Stimulated activated CD8-positive, alpha-beta memory T cell treated with anti-CD3 and anti-CD28 coated beads, Interleukin-2, amount 100 ng/mL, for 1 hour (primary cell): ENCODE results near the gene CRK.
A peak's percentile ranks its signal among the peaks of the same experiment; 100 is the strongest.

Experiments
- DNase-seq, 2 donors: peaks; one replicate each; pipeline ENCODE4 v3.0.0-alpha.2; 2020; ENCODE audit warnings: low read depth in 2 of 2

CRK gene

GRCh38 chr17:1455797-1456599 lies at the start of gene CRK:
CRK (minus strand) TSS chr17:1456232; CDS start chr17:1456117, 115 bp downstream.
- peak; percentile 98 for DNase-seq

- DNase-seq, result no peak
These were observed 49.6 kb upstream of the CRK start for GRCh38 chr17:1505586-1505985.

DNA sequence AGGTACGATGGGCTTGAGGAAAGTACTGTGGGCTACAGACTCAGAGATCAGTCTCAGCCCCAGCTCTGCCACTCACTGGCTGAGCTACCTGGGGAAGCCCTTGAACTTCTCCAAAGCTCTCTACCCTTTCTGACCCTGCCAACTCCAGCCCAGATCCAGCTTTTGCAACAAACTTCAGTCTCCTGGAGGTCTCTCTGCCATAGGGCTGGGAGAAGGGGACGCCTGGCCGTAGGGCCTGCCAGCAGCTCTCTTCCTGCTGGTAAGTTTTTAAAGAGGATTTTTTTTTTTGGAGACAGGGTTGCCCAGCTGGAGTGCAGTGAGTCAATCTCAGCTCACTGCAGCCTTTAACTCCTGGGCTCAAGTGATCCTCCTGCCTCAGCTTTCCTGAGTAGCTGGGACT lies 48.8 kb upstream of the CRK start:
- no peak for DNase-seq

- no peak for DNase-seq
These were observed 47.7 kb upstream of the CRK start for GRCh38 chr17:1503699-1504098.

- DNase-seq, result no peak
These were observed 42.8 kb upstream of the CRK start for GRCh38 chr17:1498869-1499268.

GRCh38 chr17:1498233-1498632 lies 42.2 kb upstream of the CRK start:
- no peak for DNase-seq

DNA sequence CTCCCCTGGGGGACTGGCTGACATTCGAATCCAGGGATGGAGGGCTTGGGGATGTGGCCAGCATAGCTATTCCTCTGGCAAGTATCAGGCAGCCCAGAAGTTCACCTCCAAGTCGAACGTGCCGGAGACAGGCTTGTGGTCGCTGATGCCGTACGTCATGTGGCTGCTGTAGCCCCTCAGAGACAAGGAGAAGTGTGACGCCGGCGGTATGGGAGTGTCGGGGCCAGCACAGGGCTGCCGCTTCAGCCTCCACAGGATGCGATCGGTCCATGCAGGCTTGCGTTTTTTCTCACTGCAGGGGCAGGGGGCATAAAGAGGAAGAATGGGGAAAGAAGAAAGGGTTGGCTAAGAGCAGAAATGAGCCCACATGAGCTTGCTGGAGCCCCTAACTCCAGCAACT lies 41.8 kb upstream of the CRK start:
- DNase-seq, result no peak

DNA sequence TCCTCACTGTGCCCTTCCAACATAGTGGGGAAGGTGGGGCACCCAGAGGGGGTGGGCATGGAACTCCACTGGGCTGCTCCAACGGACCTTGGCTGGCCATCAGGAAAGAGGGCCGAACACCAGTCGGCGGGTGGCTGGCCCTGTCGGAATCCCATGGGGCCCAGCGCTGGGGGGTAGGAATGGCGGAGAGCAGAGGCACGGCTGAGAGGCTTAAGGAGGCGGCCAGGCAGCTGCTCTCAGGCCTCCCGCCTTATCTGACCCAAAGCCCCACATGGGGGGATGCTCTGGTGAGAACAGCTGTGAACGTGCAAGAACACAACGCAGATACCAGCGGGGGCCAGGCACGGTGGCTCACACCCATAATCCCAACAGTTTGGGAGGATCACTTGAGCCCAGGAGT lies 40.8 kb upstream of the CRK start:
- no peak for DNase-seq

DNA sequence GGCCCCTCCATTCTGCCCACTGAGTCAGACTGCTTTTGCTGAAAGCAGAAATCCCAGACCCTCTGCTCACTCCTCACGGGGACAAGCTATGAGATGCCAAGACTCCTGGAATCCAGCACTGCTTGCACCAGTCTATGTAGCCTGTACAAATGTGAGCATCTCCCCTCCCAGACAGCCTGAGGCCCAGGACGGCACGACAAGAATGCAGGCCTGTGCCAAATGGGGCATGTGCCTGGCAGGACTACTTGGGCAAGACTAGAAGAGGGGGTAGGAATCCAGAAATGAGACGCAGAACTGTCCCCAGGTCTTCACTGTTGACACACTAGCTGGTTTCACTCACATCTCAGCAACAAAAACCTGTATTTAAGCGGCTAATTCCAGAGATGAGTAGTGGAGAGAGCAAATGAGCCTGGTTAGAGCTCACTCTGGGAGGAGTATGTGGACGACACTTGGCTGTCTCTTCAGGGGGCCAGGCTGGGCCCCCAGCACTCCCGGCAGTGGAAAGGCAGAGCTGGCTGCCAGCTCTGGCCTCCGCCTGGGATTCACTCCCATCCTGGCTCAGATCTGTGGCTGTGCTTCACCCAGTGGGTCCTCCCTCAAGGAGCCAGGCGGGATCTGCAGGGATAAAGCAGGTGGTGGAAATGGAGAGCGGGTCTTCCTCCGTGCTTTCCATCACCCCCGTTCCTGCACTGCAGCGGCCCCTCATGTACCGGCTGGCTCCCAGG lies 39.4 kb upstream of the CRK start:
- DNase-seq, result no peak

DNA sequence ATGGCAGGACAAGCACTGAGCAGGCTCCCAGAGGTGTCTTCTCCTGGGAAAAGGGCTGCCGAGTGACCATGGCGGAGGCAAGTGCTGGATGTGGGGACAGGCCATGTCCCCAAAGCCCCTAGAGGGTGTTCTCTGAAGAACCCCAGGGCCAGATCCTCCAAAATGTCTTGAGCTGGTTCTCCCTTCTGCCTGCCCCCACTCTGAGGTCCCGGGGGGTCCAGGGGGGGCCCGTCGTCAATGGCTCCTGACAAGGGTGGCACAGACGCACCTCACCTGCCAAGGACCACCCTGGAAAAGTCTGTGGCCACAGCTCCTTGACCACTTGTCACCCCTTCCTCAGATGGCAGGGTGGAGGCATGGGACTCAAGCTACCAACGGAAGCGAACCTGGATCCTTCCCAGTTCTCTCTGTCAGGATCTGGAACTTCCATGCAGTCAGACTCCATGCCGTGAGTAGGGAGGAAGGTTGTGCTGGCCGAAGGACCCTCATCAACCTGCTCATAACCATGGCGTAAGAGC lies 38.8 kb upstream of the CRK start:
- no peak for DNase-seq

- no peak for DNase-seq
These were observed 38.2 kb upstream of the CRK start for GRCh38 chr17:1494203-1494602.

DNA sequence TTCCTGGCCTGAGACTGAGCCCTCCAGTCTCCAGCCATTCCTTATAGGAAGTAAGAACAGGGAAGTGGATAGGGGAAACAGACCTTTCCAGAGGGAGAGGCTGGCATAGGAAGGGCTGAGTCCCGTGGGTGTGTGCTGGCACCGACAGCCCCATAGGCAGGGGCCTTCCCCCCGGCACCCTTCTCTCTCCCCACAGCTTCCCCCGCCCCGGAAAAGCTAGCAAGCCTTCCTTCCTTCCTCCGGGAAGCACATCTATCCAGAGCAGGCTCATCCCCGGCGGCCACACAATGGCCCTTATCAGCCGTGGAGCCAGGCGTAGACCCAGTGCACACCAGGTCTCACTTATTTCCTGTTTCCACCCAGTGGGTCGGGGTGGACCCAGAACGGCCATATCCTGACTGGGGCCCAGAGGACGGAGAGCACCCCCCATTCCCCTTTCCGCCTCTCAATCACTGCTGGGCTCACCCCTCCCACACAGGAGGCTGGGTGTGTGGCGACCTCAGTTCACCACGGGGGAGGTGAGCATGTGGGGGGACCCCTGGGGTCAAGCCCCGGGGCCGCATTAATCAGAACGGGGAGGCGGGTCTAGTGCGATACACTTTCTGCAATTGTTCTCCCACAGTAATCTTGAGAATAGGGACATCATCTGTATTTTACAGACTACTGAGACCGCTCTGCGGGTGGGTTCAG lies 37.4 kb upstream of the CRK start:
- no peak for DNase-seq

DNA sequence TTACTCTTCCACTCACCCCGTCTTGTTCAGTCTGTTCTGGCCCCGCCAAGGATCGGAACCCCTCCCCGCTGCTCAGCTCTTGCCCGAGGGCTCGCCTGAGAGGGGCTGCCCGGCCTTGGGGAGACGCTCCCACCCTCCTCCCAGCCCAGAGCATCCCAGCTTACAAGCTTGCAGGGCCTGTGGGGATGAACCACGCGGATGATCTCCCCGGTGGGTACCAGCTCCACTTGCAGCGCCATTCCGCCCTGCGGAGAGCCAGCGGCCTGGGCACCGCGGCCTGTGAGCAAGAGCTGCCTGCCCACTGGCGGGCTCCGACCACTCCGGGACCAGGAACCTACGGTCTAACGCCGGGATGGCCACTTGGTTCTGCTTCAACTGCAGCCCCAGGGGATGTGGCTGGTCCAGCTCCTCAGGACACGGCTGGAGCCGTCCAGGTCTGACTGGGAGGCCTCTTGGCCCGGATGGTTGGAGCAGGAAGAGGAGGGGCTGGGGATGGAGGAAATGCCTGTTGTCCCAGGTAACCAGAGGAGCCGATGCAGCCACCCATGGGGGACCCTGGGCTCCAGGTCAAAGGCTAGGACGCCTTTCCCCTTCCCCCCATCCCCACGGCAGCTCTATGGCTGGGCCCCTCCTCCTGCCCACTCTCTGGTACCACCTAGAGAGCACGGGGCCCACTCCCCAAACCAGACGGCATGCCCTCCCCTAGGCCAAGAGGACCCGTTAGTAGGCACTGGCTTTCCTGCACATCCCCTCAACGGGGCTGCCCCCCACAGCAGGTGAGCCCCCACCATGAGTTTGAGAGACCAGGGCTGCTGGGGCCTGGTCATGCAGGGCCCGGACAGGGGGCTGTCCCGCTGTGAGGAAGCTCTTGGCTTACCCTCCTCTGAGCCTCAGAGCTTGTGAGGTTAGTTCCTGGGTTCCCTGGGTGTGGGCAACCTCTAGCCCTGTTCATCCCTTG lies 36.5 kb upstream of the CRK start, which contains the start of gene MYO1C:
Gene MYO1C (minus strand): TSS at position 438 of the 958 bp plus-strand sequence. CDS start 199 bp downstream, at position 239.
- DNase-seq, result no peak

DNA sequence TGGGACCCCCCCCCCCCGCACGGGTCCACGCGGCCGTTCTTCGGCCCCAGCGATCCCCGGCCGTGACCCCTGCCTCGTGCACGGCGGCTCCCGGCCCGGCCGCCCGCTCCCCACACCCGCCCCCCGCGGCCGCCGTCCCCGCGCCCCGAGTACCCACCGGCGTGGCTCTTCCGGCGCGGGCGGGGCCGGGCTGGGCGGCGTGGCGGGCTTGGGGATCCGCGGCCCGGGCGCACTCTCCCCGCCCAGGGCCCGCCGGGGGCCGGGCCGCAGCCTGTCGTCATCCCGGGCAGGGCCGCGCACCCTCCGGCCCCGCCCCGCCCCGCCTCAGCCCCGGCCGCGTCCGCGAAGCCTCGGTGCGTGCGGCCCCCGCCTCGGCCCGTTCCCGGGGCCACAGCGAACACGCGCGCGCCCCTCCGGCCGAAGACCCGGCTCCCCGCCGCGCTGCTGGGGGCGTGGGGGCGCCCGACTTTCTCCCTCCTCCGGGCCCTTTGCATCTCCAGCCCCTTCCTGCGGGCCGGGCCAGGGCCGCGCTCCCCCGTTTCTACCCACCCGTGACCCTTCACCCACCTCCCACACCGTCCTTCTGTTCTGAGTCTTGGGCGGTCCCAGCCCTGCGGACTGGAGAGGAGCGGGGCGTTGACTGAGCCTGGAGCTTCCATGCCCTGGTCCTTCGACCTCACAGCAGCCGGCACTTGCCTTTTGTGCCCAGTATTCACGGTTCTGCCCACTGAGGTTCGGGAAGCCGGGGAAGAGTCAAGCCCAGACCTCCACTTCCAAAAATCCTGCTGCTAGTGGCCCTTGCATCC lies 35.6 kb upstream of the CRK start:
- no peak for DNase-seq

DNA sequence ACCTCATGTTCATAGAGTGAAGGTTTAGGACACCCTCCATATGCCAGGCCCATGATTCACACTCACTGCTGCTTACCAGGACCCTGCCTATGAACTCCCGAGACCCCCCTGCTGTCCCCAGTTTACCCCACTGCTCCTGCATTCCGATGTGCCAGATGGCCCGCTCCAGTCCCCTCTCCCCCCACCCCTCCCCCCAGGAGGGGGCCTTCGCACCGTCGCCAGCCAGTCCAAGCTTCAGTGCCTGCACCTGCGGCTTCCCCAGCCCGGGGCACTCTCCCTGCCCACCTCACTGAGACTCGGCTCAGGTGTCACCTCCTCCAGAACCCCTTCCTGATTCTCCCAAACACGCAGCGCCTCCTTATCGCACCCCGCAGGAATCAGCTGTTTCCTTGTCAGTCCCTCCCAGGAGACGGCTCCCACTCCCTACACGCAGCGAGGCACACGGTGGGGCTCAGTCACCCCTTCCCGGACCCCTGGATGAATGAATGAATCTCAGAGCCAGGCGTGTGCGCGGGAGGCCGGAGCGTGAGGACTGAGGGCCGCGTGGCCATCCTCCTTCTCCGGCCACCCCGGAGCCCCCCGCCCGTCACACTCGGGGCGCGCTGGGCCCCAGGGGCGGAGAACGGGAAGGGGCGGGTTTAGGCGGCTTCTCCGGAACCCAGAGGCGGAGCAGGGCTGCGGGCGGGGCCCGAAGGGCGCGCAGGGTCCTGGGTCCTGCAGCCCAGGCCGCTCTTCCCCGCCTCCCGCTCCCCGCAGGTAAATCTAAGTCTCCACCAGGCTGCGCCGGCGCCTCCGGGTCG lies 34.8 kb upstream of the CRK start:
- no peak for DNase-seq

DNA sequence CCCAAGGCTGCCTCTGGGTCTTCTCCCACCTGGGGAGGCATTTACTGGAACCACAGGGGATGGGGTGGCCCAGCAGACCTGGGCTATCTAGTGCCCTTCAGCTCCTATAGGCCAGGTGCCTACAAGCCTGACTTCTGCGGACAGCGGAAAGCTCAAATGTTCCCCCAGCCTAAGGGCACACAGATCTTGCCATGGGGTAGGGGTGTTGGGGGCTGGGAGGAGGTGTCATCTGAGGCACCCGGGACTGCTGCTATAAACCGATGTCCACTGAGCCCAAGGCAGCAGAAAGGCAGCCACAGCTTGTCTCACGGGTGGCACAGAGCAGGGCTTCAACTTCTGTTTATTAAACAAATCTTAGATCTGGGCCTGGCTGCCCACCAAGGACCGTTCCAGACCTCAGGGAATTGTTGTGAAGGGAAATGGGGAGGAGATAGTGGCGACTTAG lies 32.8 kb upstream of the CRK start:
- no peak for DNase-seq

- peak; percentile 55 for DNase-seq
These were observed 32.1 kb upstream of the CRK start for GRCh38 chr17:1487939-1488825.
